Right lobe of liver (tissue), 6 donors: Measurements from ENCODE around the gene PRKAG2. TPM values are rescaled to one million over a fixed set of nuclear protein-coding genes. Genes with fewer than 3 reads are reported as not detected.

Experiments
- ATAC-seq, 4 donors: fragments of 200-7000 bp; cut with Tn5 transposase; one replicate each; pipeline ENCODE4 v1.9.1; 2020; ENCODE audit warnings: mild to moderate bottlenecking in 4 of 4, moderate library complexity in 4 of 4
- DNase-seq, 3 donors: peaks; one replicate each; pipeline ENCODE4 v3.0.0-alpha.2; 2020
- H3K27ac ChIP-seq, 3 donors: fragments of 200-600 bp; one replicate each; pipeline ENCODE4 v1.8.0; 2022
- H3K27me3 ChIP-seq, 2 donors: fragments of 200-600 bp; one replicate each; pipeline ENCODE4 v1.8.0; 2022
- H3K36me3 ChIP-seq, 4 donors: fragments of 200-600 bp; sonication (generic) in 1 of 4; one replicate each; pipeline versions ENCODE4 v1.5.1 to v1.8.0; 2017 to 2022; ENCODE audit warnings: control low read depth in 1 of 4
- H3K4me1 ChIP-seq, 4 donors: fragments of 200-600 bp; sonication (generic) in 1 of 4; one replicate each; pipeline versions ENCODE4 v1.5.1 to v1.8.0; 2017 to 2022; ENCODE audit warnings: control low read depth in 1 of 4
- H3K4me3 ChIP-seq, 3 donors: fragments of 200-600 bp; one replicate each; pipeline ENCODE4 v1.8.0; 2022
- H3K9me3 ChIP-seq, 4 donors: fragments of 200-600 bp; sonication (generic) in 1 of 4; one replicate each; pipeline versions ENCODE4 v1.5.1 to v1.8.0; 2017 to 2022; ENCODE audit warnings: control low read depth in 1 of 4
- POLR2A ChIP-seq: fragments of 450-650 bp; IDR thresholded peaks from one replicate; pipeline ENCODE4 v1.6.1; 2017; ENCODE audit warnings: antibody characterized with exemption, mild to moderate bottlenecking
- WGBS: methylation state at CpG from one replicate; pipeline ENCODE4 v1.1.6; 2018; ENCODE audit warnings: low coverage, low lambda C conversion rate; ENCODE audit not compliant: insufficient coverage; ENCODE audit errors: missing lambda C conversion rate; 5-methylcytosine and 5-hydroxymethylcytosine counted together
- intact Hi-C, 2 donors: fragments of 100-400 bp; cut with DNase I; formaldehyde crosslinking; loops; one replicate each; pipeline versions ENCODE4 v1.11.2 to v1.14.1; 2022
- total RNA-seq, 6 experiments: library from RNA; depleted of rRNA in 2 of 6; stranded (reverse); fragments of >200 nt in 2 of 6; fragmentation: NEBNext Ultra II Directional in 3 of 6; extraction: Animal tissue kit (Norgen Biotek cat#: 25700) in 3 of 6; gene quantifications; one replicate each; pipeline versions ENCODE4 v1.1.0 to v1.2.4, GENCODE V29; 2016 to 2023
- TF ChIP-seq, protein P1 (sequence below), 4 donors: fragments of 200-600 bp in 3 of 4; fragments of 450-650 bp in 1 of 4; IDR thresholded peaks; one replicate each; pipeline versions ENCODE4 v1.5.1 to v1.8.0; 2016 to 2022; ENCODE audit warnings: antibody characterized with exemption in 4 of 4, mild to moderate bottlenecking in 2 of 4
- donor health status: DM: no; HTN: yes; CAD: no.
- donor health status: DM: no; HTN: no; CAD: no.
- donor health status: DM: no; HTN: no; CAD: no.
- donor health status: DM: no; HTN: yes; CAD: no.
- donor health status: DM: no; HTN: yes; CAD: no.

The PRKAG2 gene
- total RNA-seq, 6 experiments from 2014 or later: 20.6 to 63.6 (median 29.5) TPM

DNA sequence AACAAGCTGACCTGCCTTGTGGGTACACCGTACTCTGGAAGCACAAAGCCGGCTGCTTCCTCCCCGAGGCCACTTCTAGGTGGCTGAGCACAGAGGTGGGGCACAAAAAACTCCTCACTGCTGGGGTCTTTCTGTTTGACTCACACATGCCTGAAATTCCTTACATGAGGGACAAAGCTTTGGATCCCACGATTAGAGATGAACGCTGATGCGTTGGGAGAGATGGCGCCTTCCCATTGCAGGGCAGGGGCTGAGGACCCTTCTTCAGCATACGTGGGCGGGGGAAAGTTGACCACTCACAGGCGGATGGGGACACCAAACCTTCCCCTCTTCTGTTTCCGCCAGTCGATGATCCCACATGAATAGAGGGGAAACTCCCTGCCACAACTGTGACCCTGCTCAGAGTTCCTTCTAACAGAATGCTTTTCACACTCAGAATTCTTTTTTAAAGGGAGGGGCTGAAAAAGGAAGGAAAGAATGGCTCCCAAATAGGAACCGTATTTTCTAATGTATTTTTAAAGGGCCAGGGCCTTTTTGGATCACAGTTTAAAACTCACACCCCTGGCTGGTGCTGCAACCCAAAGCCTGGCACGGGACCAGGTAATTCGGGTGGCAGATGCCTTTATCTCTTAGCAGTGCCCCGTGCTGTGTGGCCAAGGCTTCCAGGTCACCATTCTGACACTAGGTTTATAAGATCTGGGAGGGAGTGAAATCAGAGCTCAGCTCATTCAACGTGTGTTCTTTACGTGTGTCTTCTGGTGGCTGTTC lies 134.0 kb downstream of the PRKAG2 start:
- WGBS: 42% methylated on average over 16 of the region's 18 CpGs
- Histone ChIP-seq H3K27me3 (no peaks in the 10 kb centered on the region), H3K27ac (peak overlapping the region in 2 of 3 donors; percentile 96 to 99), H3K36me3 (no peaks in the 10 kb centered on the region), H3K9me3 (no peaks in the 10 kb centered on the region), H3K4me3 (peak overlapping the region in 1 of 3 donors; percentile 9), H3K4me1 (peaks cover 0 to 51% (median 29%) of the 10 kb centered on the region in 4 donors)
- no peak for TF ChIP-seq POLR2A
- TF ChIP-seq, protein P1, sequence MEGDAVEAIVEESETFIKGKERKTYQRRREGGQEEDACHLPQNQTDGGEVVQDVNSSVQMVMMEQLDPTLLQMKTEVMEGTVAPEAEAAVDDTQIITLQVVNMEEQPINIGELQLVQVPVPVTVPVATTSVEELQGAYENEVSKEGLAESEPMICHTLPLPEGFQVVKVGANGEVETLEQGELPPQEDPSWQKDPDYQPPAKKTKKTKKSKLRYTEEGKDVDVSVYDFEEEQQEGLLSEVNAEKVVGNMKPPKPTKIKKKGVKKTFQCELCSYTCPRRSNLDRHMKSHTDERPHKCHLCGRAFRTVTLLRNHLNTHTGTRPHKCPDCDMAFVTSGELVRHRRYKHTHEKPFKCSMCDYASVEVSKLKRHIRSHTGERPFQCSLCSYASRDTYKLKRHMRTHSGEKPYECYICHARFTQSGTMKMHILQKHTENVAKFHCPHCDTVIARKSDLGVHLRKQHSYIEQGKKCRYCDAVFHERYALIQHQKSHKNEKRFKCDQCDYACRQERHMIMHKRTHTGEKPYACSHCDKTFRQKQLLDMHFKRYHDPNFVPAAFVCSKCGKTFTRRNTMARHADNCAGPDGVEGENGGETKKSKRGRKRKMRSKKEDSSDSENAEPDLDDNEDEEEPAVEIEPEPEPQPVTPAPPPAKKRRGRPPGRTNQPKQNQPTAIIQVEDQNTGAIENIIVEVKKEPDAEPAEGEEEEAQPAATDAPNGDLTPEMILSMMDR (IDR thresholded peaks at IDR 0.05): no peak
- peak; percentile 4 to 50 (median 32) for ATAC-seq
- intact Hi-C loops: no loop called here
- DNase-seq: peak; percentile 69 to 93 (median 87)

DNA sequence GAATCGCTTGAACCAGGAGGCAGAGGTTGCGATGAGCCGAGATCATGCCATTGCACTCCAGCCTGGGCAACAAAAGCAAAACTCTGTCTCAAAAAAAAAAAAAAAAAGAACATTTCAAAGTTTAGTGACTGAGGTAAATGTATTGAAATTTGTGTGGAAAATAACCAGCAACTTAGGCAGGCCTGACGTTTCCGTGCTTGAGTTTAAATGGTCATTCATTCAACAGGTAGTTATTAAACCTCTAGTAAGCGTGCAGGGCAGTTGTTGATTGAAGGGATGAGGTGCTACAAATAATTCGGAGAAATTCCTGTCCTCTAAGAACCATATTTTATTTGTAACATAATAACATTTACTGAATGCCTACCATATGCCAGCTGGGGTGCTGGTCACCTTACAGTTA lies 135.3 kb downstream of the PRKAG2 start:
- Histone ChIP-seq H3K36me3 (no peaks in the 10 kb centered on the region), H3K4me3 (no peak overlapping the region), H3K4me1 (peaks cover 0 to 39% (median 24%) of the 10 kb centered on the region in 4 donors), H3K9me3 (no peaks in the 10 kb centered on the region), H3K27ac (peak overlapping the region in 1 of 3 donors; percentile 96), H3K27me3 (no peaks in the 10 kb centered on the region)
- no peak for DNase-seq
- ATAC-seq: no peak
- 90% methylated on average over 7 of the region's 7 CpGs for WGBS
- TF ChIP-seq, protein P1 (IDR thresholded peaks at IDR 0.05): no peak
- no peak for TF ChIP-seq POLR2A
- intact Hi-C loops: no loop called here

DNA sequence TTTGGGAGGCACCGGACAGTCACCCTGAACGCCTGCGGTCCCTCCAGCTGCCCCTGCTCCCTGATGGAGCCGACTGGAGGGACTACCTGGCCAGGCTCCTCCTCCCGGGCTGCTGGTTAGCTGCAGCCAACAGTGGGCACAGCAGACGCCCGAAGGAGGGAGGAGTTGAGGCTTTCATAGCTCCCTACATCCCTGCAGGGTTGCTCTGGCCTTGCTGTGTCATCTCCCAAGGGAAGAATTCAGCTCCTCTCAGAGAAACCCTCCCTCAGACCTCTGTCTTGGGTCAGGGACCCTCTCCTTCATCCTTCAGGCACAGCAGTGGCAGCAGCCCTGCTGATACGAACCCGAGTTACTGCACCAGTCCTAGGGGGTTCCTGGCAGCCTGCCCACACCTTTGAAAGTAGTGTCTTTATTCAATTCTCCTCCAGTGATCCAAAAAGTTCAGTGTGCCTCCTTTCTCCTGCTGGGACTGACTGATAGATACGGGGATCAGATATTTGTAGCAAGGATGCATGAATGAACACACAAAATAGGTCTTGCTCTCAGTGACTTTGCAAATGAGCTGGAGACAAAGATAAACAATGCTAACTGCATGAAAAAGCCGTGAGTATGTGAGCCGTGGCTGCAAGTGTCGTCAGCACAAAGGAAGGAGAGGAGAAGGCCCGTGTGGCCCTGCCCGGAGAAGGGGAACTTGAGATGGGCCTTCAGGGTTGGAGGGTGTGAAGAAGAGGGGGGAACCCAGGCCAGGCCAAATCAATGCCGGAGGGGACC lies 136.6 kb downstream of the PRKAG2 start:
- intact Hi-C loops: no loop called here
- peaks cover 0 to 28% (median 18%) of the 10 kb centered on the region in 4 donors for H3K4me1 ChIP-seq

DNA sequence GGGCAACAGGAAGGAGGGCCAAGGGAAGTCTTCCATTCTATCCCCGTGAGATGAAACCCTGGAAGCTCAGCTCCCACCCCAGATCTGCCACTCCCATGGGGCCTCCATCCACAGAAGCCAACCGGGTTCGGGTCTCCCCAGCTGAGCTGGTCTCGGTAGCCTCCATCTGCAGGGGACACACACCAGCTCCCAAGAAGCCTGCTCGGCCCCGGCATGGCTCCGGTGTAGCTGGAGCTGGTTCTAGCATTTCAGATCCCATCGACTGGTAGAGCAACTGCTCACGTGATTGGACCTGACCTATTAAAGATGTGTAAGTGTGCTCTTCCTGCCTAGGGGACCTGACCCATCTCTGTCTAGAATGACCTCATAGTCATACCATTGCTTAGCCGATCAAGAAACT lies 138.0 kb downstream of the PRKAG2 start:
- ATAC-seq (no peak), DNase-seq (no peak)
- H3K36me3 ChIP-seq: no peaks in the 10 kb centered on the region
- H3K4me3 ChIP-seq: no peak overlapping the region
- WGBS: 92% methylated on average over 6 of the region's 10 CpGs
- H3K27ac ChIP-seq: no peak overlapping the region
- TF ChIP-seq, protein P1 (IDR thresholded peaks at IDR 0.05): no peak
- TF ChIP-seq POLR2A: no peak
- no peaks in the 10 kb centered on the region for H3K9me3 ChIP-seq
- H3K27me3 ChIP-seq: no peaks in the 10 kb centered on the region
- intact Hi-C loops: no loop called here
- H3K4me1 ChIP-seq: peaks cover 0 to 18% (median 12%) of the 10 kb centered on the region in 4 donors

More for the DNA sequence above, 136.6 kb downstream of the PRKAG2 start:
- no peak overlapping the region for H3K27ac ChIP-seq
- DNase-seq (no peak), ATAC-seq (no peak)
- no peak overlapping the region for H3K4me3 ChIP-seq
- no peaks in the 10 kb centered on the region for H3K36me3 ChIP-seq
- H3K9me3 ChIP-seq: no peaks in the 10 kb centered on the region
- H3K27me3 ChIP-seq: no peaks in the 10 kb centered on the region
- TF ChIP-seq, protein P1 (IDR thresholded peaks at IDR 0.05): no peak
- no peak for TF ChIP-seq POLR2A
- WGBS: 64% methylated on average over 10 of the region's 16 CpGs
